Right lung (tissue), 5 donors: Measurements from ENCODE around the gene NOS1AP. TPM values are rescaled to one million over a fixed set of nuclear protein-coding genes. Genes with fewer than 3 reads are reported as not detected.

Experiments used
- DNase-seq, 2 donors: peaks; one replicate each; pipeline ENCODE4 v3.0.0-alpha.2; 2013
- polyA plus RNA-seq, 5 donors: library from polyadenylated mRNA; unstranded; fragments of 120-200 nt; gene quantifications; one replicate each; pipeline versions ENCODE4 v1.2.1 to v1.2.3, GENCODE V29; 2013; ENCODE audit warnings: inconsistent platforms in 1 of 5, low replicate concordance in 1 of 5; ENCODE audit not compliant: insufficient read length in 5 of 5, insufficient read depth in 1 of 5

The NOS1AP gene
- polyA plus RNA-seq, 5 donors = 2.0 to 3.2 (median 2.8) TPM

DNA sequence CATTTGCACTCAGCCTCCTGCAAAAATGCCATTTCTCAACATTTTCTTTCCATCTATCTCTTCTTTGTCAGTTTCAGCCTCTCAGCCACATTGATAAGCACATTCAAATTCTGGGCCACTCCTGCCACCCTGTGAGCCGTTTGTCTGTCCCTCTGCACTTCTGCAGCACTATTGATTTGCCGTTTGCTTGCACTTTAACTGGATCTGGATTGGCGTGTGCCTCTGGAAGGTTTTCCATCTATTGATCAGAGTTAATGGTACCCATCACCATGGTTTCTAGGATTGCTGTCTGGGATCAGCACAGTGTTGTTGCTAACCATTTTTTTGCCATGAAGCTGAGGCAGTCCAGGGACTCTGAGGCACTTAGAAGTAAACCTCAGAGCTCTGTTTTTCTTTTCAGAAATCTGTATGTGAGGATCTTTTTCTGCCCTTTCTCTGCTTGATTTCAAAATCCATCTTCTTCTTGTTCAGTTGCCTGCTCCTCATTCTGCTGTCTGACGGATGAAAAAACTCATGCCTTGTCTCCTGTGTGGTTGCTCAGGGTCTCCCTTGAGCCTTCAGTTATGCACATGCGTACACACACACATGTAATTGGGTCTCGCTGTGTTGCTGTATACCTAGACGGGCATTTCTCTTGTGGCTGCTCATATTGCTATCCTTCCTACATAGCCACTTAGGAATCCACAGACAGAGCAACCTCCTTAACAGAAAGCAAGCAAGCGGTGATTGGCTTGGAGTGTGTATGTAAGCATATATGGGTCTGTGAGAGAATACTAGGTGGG lies 67.9 kb downstream of the NOS1AP start:
- DNase-seq = no peak

DNA sequence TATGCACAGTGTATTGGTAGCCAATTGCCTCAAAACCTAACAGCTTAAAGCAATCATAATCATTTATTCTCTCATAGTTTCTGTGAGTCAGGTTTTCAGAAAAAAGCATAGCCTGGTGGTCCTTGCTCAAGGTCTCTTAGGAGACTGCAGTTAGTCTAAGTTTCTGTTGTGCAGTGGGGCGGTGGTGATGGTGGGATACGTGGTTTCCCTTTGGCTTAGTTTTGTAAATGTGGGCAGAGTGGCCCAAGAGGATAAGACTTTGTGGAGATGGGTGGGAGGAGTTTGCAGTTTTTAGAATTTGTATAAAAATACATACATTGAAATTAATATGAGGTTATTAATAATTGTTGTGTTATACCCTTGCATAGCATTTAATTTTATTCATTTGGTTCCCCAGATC lies 68.6 kb downstream of the NOS1AP start:
- DNase-seq = no peak

DNA sequence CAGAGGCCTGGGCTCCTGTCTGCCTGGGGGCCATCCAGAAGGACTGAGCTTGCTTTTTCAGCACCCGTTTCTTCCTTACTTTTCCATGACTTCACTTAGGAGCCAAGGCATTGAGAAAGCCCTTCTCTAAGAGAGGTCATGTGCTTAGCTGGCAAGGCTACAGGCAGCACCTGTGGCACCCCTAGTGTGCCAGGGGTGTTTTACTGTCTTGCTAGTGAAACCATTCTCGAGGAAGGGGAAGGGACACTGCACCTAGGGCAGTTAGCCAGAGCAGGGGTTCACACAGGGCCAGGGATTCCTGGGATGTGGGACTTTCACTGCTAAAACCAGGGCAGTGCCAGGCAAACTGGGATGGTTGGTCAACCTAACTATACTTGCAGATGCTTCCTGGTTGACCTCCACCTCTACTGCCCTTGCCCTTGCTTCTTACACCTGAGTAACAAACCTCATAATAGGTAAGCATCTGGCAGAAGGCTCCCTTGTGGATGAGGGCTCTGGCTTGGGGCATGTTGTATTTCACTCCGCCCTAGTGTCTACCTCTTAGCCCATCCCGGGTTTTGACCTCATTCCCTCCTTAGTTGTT lies 69.2 kb downstream of the NOS1AP start:
- no peak for DNase-seq

DNA sequence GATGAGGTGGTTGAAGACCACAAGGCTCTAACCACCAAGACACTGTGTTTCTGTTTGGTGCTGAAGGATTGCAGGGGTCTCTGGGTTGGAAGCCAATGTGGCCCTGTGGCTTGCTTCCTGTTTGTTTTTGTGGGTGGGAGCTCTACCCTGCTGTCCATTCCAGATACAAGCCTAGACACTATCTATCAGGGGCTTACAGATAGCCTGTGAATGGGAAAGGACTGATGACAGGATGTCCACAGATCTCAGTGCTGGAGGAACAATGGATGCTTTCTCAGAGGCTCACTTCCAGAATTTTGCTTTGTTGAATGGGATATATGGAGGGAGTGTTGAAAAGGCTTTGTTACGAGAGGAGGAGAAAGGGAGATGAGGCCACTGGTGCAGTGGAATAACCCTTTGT lies 69.7 kb downstream of the NOS1AP start:
- DNase-seq = no peak

DNA sequence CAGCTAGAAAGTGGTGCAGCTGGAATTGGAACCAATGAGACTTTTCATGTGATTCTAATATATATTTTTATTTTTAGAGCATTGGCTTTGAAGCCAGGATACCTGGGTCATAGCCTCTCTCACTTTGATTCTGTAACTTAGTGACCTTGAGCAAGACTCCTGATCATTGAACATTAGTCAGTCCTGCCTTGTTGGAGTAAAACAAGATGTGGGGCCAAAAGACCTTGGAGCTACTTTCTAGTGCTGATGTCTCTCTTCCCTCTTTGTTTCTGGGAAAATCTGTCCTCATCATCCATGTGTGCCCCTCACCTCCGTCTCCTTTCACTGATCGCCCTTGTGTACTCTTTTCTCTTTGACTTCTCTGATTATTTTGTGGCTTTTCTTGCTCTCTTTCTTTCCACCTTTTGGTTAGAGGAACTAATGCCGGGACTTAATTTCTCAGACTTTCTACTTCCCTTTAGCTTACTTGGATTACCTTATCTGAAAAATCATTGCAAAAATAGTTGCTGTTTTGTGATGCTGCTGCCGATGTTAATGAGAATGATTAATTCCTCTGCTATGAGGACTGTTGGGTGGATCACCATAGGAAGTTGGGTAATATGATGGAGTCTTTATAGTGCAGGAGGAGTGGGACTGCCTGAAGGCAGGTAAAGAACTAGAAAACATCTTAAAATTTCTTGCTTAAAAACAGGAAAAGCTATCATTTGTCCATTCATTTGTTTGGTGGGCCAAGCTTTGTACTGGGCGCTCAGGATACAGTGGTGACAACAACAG lies 72.0 kb downstream of the NOS1AP start:
- no peak for DNase-seq

DNA sequence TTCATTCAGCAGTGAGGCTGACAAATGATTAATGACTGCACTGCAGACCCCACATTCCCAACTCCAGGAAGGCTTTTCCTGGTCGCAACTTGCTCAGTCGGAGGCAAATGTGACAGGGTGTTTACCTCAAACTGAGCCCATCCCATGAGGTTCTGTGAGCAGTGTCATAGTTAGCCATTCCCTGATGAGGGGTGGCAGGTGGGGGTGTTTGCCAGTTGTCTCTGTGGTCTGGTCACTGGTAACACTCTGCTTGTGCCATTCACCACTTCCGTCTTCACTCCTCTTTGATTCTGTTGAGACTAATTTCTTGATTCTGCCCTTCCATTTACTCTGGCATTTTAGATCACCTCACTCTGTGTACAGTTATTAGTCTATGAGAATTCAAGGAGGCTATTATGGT lies 73.5 kb downstream of the NOS1AP start:
- no peak for DNase-seq

DNA sequence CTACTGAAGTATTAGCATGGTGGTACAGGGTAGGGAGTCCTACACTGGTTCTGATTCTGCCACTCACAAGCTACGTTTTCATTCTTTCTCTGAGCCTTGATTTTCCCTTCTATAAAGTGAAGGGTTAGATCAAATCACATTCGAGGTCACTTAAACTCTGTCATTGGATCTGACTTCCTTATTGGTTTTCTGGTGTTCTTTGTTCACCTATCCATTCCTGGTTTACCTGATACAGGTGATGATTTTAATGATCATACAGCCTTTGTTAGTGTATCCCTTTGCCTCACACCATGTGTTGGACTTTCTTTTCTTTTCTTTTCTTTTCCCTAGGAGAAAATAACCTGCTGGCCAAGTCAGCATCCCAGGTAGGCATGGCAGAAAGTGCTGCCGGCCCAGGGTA lies 74.8 kb downstream of the NOS1AP start:
- no peak for DNase-seq

DNA sequence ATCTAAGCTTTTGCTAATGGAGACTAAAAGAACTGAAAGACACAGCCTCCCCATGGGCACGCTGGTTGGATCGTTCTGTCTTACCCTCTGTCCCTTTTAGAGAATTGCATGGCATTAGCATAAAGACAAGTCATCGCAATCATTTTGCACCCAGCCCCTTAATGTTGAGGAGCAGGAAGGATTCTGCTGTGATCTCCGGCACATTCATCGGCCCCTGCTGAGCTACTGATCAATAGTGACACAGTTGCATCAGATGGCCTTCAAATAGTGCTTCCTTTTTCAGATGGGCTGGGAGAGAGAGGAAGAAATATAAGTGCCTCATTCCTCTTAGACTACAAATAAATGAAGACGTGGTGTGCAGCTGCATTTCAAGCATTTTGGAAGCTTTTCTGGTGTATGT lies 75.4 kb downstream of the NOS1AP start:
- DNase-seq = no peak

DNA sequence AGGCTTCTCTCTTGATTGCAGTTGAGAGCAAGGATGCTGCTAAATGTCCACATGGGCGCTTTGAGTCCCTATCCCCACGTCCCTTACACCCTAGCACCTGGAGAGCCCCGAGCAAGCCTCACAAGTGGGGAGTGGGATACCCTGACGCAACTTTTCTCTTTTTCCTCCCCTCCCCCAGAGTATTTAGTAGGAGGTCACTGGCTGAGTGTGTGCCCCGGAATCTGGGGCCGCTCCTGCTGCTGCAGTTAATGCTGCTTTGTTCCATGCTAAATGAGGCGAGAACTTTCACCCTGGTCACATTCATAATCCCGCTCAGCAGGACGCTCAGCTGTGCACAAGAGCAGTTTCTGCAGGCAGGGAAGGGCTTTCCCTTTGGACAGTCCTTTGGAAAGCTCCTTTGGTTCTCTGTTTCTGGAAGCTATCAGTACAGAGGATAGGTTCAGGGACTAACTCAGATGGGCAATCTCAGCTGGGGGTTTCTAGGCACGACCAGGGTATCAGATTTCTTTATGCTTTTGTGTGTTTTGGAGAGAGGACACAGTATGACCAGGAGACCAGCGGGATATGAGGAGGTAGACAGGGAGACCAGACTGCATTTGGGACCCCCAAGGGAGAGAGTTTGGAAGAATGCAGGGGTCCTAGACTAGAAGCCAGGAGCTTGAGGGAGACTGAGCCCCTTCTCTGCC lies 75.9 kb downstream of the NOS1AP start:
- no peak for DNase-seq

DNA sequence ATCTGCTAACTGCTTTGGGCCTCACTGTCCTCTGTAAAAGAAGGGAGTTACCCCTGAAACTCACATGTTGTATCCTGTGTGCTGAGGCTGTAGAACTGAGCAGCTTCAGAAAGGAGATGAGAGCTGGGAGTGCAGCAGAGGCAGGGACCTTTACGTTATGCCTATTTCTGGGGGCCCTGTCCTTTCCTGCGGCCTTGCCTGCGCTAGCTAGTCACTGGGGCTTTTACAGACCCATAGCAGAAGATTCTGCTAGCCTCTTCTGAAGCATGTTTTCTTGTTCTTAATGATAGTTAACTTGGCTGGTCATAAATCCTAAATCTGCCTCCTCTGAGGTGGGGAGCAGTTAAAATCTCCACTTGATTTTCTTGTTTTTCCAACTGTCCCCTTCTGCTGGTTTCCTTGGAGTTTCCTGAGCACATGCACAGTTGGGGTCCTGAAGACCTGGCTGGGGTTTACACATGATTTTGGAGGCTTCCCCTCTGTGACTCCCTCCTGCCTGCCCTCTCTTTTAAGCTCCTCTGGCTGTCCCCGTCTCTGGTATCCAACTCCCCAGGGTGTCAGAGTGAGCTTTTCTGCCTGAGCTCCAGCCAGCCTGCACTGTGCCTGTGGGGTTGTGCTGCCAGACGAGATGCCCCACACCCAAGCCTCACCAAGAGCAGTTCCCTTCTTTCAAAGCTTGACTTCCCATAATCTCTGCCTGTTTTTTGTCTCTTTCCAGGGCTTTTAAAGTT lies 76.6 kb downstream of the NOS1AP start:
- no peak for DNase-seq

DNA sequence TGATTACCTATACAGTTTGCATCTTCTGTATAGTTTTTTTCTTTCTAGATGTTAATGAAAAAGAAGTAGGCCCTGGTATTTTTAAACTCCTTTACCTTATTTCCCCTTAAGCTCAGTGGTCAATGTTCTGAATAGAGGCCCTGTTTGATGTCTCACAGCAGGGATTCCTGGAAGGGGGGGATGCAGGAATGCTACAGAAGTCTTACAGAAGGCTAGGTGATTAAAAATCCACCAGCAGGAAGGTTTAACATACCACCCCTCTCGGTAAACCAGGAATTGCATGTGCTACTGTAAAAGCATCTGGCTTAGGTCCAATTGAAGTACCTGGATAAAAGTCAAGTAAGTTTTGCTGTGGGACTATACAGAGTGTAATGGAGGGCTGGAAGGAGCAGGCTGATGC lies 78.3 kb downstream of the NOS1AP start:
- no peak for DNase-seq

DNA sequence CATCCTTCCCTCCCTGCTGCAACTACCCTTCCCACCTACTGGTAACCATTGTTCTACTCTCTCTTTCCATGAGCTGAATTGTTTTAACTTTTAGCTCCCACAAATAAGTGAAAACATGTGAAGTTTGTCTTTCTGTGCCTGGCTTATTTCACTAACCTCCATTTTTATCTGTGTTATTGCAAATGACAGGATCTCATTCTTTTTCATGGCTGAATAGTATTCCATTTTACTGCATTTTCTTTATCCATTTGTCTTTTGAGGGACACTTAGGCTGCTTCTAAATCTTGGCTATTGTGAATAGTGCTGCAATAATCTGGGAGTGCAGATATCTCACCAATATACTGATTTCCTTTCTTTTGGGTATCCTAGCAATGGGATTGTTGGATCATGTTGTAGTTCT lies 80.6 kb downstream of the NOS1AP start:
- no peak for DNase-seq

DNA sequence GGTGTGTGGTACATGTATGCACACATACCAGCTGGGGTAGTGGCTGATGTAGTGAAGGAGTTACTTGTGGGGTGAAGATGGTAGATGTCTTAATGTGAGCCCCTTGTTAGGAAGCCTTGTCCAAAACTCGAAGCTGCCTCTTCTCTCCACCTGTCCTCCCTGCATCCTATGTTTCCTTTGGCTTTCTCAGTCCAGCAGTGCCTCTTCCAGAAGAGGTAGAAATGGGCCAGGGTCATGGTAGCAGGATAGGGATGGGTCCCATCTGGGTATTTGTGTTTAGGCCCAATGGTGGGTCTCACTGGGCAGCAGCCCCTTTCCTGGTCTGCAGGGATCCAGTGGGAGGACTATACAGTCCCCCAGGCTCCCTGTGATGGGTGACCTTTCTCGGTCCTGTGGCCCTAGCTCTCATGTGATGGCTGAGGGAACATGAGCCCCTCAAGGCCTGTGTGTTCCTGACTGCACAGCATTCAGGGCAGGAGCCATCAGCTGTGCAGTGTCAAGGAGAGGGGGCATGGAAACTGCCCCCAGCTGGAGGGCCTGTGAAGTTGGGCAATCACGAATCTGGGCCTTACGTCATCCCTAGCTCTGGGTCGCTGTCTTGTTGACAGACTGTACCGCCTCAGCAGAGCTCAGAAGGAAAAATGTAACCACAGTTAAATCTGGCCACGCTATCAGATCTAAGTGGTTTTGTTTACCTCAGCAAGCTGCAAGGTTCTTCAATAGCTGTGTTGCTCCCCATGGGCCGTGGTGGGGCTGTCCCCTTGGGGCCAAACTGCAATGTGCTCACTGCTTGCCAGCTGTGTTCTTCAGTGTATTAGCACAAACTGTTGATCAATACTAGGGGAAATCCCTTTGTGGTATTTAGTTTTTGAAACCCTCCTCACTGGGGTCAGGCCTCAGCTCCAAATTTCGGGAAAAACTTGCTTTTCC lies 82.7 kb downstream of the NOS1AP start:
- peak; percentile 49 to 64 for DNase-seq

DNA sequence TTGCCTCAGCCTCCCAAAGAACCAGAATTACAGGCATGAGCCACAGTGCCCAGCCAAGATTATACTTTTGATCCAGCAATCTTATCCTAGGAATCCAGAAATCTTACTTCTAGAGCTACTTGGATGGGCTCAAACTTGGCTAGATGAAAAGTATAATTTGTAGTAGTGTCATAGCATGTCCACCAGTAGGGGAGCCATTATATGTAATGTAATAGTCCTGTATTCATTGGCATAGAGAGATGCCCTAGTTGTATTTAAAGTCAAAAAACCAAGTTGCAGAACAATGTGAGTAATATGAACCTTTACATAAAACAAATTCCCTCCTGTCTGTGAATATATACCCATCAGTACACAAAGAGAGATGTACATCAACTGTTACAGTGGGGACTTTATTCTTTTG lies 83.9 kb downstream of the NOS1AP start:
- no peak for DNase-seq

DNA sequence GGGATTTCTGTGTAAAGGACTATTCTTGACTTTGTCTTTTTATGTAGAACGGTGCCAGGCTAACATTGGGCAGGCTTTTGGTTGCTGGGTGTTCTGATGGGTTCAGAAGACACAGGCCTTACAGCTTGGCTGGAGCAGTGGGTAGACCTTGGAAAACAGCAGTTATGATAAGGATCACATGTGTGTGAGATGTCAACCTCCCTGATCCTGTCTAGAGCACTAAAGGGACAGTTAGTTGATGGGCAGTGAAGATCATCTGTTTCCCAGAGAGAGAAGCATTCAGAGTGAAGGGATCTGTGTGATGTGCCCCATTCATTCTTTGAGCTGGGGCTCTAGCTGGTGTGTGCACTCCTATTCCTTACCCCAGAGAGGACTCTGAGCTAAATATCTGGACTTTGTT lies 88.0 kb downstream of the NOS1AP start:
- DNase-seq = no peak

DNA sequence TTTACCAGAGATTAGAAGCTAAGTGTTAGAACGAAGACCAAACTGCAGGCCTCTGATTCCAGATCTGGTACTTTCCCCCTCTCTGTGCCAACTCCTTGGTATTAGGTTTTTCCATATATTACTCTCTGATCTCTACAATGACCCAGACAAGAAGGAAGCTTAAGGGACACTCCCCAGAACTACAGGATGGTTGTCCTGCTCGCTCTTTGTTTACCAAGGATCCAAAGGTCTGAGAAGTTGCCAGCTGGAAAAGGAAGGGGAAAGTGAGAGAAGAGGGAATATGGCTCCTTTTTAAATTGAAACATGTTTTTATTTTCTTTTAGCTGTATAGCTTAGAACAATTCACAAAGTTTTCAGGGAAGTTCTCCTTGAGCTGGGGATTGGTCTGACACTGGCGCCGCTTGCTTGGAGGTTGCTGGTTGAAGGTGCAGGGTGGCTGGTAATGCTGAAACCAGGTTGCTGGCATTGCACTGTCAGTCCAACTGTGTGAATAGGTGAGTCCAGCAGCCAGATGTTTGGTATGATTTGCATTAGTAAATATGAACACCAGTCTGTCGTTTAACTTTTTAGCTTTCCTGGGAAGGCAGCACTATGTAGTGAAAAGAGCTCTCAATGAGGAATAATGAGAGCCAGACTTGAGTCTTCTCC lies 89.3 kb downstream of the NOS1AP start:
- DNase-seq = no peak

DNA sequence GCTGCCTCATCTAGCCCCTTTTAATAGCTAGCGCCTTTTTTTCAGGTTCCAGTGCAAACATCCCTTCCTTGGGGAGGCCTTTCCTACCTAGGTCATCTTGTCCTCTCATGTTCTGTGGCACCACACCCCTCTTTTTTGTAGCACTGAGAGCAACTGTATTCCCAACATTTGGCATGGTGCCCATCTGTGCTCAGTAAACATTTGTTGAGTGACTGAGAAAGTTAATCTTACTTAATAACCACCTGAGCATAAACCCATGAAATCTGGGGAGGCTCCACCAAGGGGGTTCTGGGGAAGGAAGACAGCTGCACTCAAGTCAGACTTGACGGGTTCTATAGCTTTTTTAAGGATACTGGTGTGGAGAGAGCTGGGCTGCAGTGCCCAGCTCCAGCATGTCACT lies 90.0 kb downstream of the NOS1AP start:
- no peak for DNase-seq

DNA sequence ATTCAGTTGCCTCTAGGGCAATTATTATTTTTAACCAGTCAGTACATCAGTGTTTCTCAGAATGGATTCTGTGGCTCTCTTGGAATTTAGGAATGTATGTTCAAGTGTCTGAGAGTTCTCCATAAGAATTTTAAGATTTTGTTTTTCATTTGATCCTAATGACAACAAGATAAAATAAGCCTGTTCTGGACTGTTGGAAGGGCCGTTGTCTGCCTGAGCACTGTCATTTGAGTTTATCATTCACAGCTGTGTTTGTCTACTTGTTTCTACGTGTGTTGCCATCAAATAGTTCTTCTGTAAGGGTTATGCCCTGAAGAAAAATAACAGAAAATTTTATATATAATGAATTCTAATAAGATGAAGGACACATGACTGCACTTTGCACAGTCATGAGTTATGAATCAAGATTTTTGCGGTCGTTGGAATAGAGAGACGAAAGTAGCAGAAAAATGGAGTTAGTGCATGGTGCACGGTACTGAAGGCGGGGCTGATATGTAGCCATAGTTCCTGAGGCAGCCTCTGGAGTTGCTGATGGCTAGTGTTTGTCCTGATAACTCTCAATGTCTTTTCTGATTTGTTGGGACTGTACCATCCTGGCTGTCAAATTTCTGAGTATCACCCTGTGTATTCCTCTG lies 92.5 kb downstream of the NOS1AP start:
- no peak for DNase-seq

DNA sequence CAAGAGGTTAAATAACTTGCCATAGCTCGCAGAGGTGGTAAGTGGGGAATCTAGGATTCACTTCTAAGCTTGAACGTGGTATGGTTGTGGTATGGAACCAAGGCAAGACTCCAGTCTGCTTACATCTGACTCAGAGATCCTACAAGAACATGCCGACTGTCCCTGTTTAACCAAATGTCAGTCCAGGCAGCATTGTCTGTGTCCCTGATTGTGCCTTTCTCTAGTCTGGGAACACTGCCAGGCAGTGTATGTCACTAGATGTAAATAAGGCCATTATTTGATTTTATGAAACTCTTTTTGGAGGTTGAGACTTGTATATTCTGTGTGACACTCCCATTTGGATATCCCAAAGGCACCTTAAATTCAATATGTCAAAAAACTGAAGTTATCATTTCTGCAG lies 96.0 kb downstream of the NOS1AP start:
- DNase-seq = no peak
